A172 (cell line): ENCODE results near the gene RRAD. TPM values are rescaled to one million over a fixed set of nuclear protein-coding genes. Genes with fewer than 3 reads are reported as not detected.
"Not testable (repeated sequence)": the region's sequence is repeated elsewhere in the genome, so short reads cannot be mapped to it uniquely, and the experiment has no call there.

Experiments used
- DNase-seq: peaks from one replicate; pipeline ENCODE4 v3.0.0-alpha.2; 2015; ENCODE audit warnings: low spot score
- total RNA-seq: library from RNA; depleted of rRNA; stranded (reverse); fragments of >200 nt; shearing (Covaris generic); gene quantifications from 2 replicates; pipeline ENCODE4 v1.2.3, GENCODE V29; 2014

Gene RRAD
- total RNA-seq, 1 experiment from 2014 or later: 1.0 TPM

GRCh38 chr16:66950971-66951790 lies 25.8 kb upstream of the RRAD start:
- DNase-seq: no peak

GRCh38 chr16:66950437-66950836 lies 25.1 kb upstream of the RRAD start:
- DNase-seq: no peak

GRCh38 chr16:66949472-66949871 lies 24.1 kb upstream of the RRAD start:
- DNase-seq: no peak

DNA sequence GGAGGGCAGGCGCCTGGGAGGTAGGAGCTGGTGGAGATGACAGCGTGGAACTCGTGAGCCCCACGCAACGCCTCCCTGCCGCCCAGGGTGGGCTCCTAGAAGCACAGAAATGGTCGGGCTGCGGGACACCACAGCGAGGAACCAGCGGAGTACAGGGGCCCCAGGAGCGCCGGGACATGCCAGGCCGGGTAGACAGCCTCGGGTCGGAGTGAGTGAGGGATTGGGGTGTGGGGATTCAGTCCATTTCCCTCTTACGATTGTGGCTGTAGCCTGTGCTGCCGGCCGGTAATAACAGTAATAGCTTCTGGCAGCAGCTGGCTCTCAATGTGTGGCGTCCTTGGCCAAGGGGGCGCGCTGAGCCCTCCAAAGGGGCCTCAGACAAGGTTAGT lies 23.5 kb upstream of the RRAD start:
- DNase-seq: no peak

- DNase-seq: no peak
Observed at GRCh38 chr16:66948134-66948836, 22.9 kb upstream of the RRAD start.

DNA sequence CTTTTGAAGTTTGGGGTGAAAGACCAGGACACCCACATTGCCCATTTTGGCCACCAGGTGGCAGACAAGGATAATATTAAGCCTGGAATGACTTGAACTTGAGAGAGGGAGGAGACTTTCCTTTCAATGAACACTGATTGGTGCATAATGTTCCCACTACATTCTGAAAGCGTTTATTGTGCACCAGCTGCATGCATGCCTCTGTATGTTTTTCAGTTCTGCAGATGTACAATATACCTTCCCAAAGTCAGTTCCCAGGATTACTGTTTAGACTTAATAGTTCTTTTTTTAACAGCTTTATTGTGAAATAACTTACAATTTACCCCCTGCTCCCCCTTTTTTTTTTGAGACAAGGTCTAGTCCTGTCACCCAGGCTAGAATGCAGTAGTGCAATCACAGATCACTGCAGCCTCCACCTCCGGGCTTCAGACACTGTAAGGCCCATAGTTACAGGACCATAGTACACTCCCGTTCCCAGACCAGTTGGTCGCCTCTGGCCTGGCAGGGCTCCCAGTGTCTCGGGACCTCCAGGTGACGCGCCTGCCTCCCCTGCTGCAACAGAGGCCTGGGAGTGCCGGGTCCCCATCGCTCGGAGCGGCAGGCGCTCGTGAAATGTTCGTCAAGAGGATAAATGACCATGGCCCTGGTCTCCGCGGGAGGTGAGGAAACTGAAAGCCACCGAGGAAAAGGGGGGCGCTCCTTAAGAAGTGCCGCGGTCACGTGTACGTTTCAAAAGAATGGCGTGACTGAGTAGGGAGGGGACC lies 22.1 kb upstream of the RRAD start:
- peak; percentile 89 for DNase-seq

DNA sequence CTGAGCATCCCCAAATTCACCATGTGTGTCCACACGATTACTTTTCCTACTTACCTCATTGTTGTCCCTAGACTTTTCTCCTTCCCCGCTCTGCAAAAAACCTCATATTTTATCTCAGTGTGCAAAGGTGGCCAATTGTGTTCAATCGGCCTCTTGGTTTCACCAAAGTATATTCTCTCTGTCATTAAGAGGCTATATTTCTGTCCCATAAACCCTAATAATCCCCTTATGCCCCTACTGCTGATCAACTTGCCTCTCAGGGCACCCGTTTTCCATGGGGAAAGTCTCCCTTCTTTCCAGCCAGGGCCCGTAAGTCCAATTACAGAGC lies 21.6 kb upstream of the RRAD start:
- DNase-seq: no peak

DNA sequence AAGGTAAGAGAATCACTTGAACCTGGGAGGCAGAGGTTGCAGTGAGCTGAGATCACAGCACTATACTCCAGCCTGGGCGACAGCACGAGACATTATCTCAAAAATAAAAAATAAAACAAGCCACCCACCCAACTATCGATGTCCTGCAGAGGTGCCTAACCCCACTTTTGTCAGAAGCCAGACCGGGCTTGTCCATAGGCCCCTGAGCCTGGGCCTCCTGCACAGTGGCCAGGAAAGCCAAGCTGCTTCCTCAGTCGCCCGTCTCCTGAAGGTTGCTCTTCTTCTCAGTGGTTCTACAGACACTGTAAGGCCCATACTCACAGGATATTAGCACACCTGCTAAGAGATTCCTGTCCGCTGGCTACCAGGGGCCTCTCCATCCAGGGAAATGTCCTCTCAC lies 21.2 kb upstream of the RRAD start:
- DNase-seq: no peak

- DNase-seq: no peak
Observed at GRCh38 chr16:66945939-66946338, 20.6 kb upstream of the RRAD start.

GRCh38 chr16:66944971-66945370 lies 19.6 kb upstream of the RRAD start:
- not testable (repeated sequence) for DNase-seq

GRCh38 chr16:66944054-66944441 lies 18.7 kb upstream of the RRAD start:
- no peak for DNase-seq

GRCh38 chr16:66943426-66944053 lies 18.2 kb upstream of the RRAD start:
- no peak for DNase-seq

GRCh38 chr16:66942981-66943380 lies 17.6 kb upstream of the RRAD start:
- DNase-seq: no peak

DNA sequence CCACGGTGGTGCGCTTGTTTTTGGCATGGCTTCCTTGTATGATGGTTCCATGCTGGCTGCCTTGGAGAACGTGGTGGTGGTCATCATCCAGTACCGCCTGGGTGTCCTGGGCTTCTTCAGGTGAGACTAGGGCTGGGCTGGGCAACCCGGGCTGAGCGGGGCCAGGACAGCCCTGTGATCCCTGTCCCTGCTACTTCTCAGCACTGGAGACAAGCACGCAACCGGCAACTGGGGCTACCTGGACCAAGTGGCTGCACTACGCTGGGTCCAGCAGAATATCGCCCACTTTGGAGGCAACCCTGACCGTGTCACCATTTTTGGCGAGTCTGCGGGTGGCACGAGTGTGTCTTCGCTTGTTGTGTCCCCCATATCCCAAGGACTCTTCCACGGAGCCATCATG lies 14.9 kb upstream of the RRAD start:
- no peak for DNase-seq

DNA sequence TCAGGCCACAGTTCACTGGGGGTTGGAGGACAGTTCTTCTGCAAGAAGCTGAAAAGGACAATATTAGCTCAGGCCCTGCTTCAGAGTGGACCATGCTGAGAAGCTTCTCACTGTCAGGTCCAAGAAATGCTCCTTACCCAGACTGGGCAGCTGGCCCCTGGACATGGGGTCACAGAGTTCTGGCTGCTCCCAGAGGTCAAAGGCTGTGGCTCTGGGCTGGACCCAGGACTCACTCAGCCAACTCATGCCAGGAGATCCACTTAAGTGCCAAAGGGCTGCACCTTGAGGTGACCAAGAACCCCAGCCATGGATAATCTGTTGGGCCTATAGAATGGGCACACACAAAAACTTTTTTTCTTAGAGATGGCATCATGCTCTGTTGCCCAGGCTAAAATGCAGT lies 14.0 kb upstream of the RRAD start:
- no peak for DNase-seq

- DNase-seq: no peak
Observed at GRCh38 chr16:66937725-66938337, 12.5 kb upstream of the RRAD start.

DNA sequence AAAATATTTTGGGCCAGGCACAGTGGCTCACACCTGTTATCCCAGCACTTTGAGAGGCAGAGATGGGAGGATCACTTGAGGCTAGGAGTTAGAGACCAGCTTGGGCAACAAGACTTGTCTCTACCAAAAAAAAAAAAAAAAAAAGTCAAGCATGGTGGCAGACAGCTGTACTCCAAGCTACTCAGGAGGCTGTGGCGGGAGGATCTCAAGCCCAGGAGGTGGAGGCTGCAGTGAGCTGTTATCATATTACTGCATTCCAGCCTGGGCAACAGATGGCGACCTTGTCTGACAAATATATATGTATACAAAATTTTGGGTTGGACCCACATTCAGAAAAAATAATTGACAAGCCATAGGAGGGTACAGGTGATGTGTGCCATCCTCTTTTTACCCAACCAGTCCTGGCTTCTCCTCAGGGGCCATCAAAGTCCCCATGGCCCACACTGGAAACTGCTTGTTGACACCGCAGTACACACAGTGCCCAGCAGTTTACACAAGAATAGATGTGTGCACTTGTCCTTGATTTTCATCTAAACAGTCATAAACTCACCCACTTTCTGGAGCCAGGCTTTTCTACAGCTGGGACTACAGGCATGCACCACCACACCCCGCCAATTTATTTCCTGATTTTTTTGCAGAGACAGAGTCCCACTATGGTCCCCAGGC lies 11.7 kb upstream of the RRAD start:
- DNase-seq: no peak

DNA sequence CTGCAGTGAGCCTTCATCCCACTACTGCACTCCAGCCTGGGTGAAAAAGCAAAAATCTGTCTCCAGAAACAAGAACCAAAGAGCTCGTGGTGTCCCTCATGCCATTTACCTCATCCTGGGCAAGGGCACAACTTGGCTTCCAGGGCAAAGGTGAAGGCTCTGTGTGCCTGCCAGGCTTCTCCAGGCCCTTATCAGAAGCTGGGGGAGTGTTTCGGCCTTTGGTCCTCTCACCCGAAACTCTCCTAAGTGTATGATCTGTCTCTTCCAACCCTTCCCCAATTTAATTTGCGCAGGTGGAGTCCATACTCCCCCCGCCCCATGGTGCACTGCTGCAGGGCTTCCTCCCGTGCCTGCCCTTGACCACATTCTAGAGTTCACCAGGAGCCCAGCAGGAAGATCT lies 11.1 kb upstream of the RRAD start:
- DNase-seq: no peak

- DNase-seq: peak; percentile 47
Observed at GRCh38 chr16:66935314-66936011, 10.1 kb upstream of the RRAD start, which contains the start of gene CES2. TSS of gene CES2 (plus strand) at chr16:66935516. CDS start at chr16:66935636, 120 bp downstream.

- DNase-seq: not testable (repeated sequence)
Observed at GRCh38 chr16:66934839-66935313, 9.5 kb upstream of the RRAD start.
